ENCODE results near the gene SF3A2.

DNA sequence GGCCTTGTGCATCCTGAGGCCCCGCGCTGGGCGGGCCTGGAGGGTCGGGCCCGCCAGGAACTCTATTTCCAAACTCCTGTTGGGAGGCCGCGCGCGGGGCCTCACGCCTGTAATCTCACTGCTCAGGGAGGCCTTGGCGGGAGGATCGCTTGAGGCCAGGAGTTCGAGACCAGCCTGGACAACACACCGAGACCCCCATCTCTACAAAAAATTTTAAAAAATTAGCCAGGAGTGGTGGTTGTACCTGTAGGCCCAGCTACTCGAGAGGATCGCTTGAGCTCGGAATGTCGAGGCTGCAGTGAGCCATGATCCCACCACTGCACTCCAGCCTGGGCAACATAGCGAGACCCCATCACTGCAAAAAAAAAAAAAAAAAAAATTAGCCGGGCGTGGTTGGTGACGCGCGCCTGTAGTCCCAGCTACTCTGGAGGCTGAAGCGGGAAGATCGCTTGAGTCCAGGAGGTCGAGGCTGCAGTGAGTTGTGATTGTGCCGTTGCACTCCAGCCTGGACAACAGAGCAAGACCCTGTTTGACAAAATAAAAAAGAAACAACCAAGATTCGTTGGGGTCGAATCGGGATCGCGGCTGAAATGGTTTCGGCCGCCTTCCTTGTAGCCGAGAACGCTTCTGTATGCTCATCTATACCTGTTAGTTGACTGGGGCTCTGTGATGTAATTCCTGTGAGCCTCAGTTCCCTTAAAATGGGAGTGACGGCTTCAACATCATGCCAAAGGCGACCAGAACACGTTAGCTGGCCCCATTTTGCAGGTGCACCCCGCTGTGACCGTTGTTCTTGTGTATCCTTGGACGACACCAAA, 636 bp downstream of the SF3A2 start:
- TF ChIP-seq, protein P1, sequence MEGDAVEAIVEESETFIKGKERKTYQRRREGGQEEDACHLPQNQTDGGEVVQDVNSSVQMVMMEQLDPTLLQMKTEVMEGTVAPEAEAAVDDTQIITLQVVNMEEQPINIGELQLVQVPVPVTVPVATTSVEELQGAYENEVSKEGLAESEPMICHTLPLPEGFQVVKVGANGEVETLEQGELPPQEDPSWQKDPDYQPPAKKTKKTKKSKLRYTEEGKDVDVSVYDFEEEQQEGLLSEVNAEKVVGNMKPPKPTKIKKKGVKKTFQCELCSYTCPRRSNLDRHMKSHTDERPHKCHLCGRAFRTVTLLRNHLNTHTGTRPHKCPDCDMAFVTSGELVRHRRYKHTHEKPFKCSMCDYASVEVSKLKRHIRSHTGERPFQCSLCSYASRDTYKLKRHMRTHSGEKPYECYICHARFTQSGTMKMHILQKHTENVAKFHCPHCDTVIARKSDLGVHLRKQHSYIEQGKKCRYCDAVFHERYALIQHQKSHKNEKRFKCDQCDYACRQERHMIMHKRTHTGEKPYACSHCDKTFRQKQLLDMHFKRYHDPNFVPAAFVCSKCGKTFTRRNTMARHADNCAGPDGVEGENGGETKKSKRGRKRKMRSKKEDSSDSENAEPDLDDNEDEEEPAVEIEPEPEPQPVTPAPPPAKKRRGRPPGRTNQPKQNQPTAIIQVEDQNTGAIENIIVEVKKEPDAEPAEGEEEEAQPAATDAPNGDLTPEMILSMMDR (IDR thresholded peaks at IDR 0.05): no peak
- no peak for TF ChIP-seq POLR2A (IDR thresholded peaks at IDR 0.05)
